ENCODE results near the gene TARS2.

Gene TARS2

GRCh38 chr1:150555198-150555970 is 68.2 kb downstream of the TARS2 start:
- no peak for TF ChIP-seq CTCF (IDR thresholded peaks at IDR 0.05; ENCODE audit: low read depth, low read length, missing control alignments)
- DNase-seq (ENCODE audit: extremely low read depth, low read depth), result no peak
- H3K4me3 ChIP-seq (replicated peaks; ENCODE audit: low read depth, low read length), result no peak overlapping the region

- no peak overlapping the region for H3K4me3 ChIP-seq (replicated peaks; ENCODE audit: low read depth, low read length)
- no peak for DNase-seq (ENCODE audit: extremely low read depth, low read depth)
- no peak for TF ChIP-seq CTCF (IDR thresholded peaks at IDR 0.05; ENCODE audit: low read depth, low read length, missing control alignments)
Measured at GRCh38 chr1:150555971-150556865, 69.0 kb downstream of the TARS2 start.

- no peak overlapping the region for H3K4me3 ChIP-seq (replicated peaks; ENCODE audit: low read depth, low read length)
- DNase-seq (ENCODE audit: extremely low read depth, low read depth), result no peak
- TF ChIP-seq CTCF (IDR thresholded peaks at IDR 0.05; ENCODE audit: low read depth, low read length, missing control alignments), result no peak
Measured at GRCh38 chr1:150557065-150557600, 69.9 kb downstream of the TARS2 start.

All from HFF-Myc (cell line).